ENCODE data around the gene SORCS3. TPM values are rescaled to one million over a fixed set of nuclear protein-coding genes. Genes with fewer than 3 reads are reported as not detected.

Gene SORCS3
- polyA plus RNA-seq, 1 donor (not counting 4 experiments of a cell fraction or from before 2014, with no cell fraction given) = not detected

- H3K9me1 ChIP-seq (ENCODE audit: control insufficient read depth, extremely low read depth, insufficient read depth, low read length) = no peaks in the 10 kb centered on the region
- no peaks in the 10 kb centered on the region for H3K27me3 ChIP-seq (ENCODE audit: control insufficient read depth, extremely low read depth, insufficient read depth, low read length)
- no peaks in the 10 kb centered on the region for H3K36me3 ChIP-seq (ENCODE audit: control insufficient read depth in 2 of 2, extremely low read depth in 1 of 2, insufficient read depth in 2 of 2, low read length in 2 of 2)
- FAIRE-seq = no peak
- no peak for TF ChIP-seq EZH2 (IDR thresholded peaks at IDR 0.05; ENCODE audit: low read length)
- no peak for TF ChIP-seq CTCF (optimal IDR thresholded peaks at IDR 0.05 in 1 of 3, IDR thresholded peaks at IDR 0.05 in 1 of 3, conservative IDR thresholded peaks at IDR 0.05 in 1 of 3; ENCODE audit: extremely low read depth in 1 of 3, insufficient read depth in 2 of 3, low read length in 3 of 3)
- dilution Hi-C loops (cut with MboI; ENCODE audit: extremely low pct_ligation_motif_present, low sequenced_read_pairs) = no loop called here
- no peak overlapping the region for H3K27ac ChIP-seq (ENCODE audit: control insufficient read depth, insufficient read depth, low read length)
- no peaks in the 10 kb centered on the region for H3K4me1 ChIP-seq (ENCODE audit: control insufficient read depth, extremely low read depth, insufficient read depth, low read length)
- H4K20me1 ChIP-seq (ENCODE audit: control insufficient read depth, extremely low read depth, insufficient read depth, low read length) = no peaks in the 10 kb centered on the region
- no peak overlapping the region for H3K9ac ChIP-seq (ENCODE audit: control insufficient read depth, extremely low read depth, insufficient read depth, low read length)
- no peaks in the 10 kb centered on the region for H3K9me3 ChIP-seq (ENCODE audit: control insufficient read depth, low read depth, low read length)
- no peak for DNase-seq (ENCODE audit: low read depth, low spot score)
- no peak overlapping the region for H2AFZ ChIP-seq (ENCODE audit: control insufficient read depth, low read length)
- no peaks in the 10 kb centered on the region for H3K79me2 ChIP-seq (ENCODE audit: control insufficient read depth, insufficient read depth, low read length)
- H3K4me2 ChIP-seq (ENCODE audit: control insufficient read depth, extremely low read depth, insufficient read depth, low read depth, low read length) = no peak overlapping the region
- no peak overlapping the region for H3K4me3 ChIP-seq (ENCODE audit: control insufficient read depth in 2 of 3, extremely low read depth in 1 of 3, insufficient read depth in 2 of 3, low read depth in 1 of 3, low read length in 3 of 3)
Measured at GRCh38 chr10:104880624-104881398, 239.7 kb downstream of the SORCS3 start.

GRCh38 chr10:104881740-104882139 is 240.7 kb downstream of the SORCS3 start:
- TF ChIP-seq EZH2 (IDR thresholded peaks at IDR 0.05; ENCODE audit: low read length) (no peak), CTCF (optimal IDR thresholded peaks at IDR 0.05 in 1 of 3, IDR thresholded peaks at IDR 0.05 in 1 of 3, conservative IDR thresholded peaks at IDR 0.05 in 1 of 3; ENCODE audit: extremely low read depth in 1 of 3, insufficient read depth in 2 of 3, low read length in 3 of 3) (no peak)
- no peaks in the 10 kb centered on the region for H4K20me1 ChIP-seq (ENCODE audit: control insufficient read depth, extremely low read depth, insufficient read depth, low read length)
- dilution Hi-C loops (cut with MboI; ENCODE audit: extremely low pct_ligation_motif_present, low sequenced_read_pairs) = no loop called here
- no peaks in the 10 kb centered on the region for H3K27me3 ChIP-seq (ENCODE audit: control insufficient read depth, extremely low read depth, insufficient read depth, low read length)
- no peak overlapping the region for H3K4me2 ChIP-seq (ENCODE audit: control insufficient read depth, extremely low read depth, insufficient read depth, low read depth, low read length)
- H3K4me1 ChIP-seq (ENCODE audit: control insufficient read depth, extremely low read depth, insufficient read depth, low read length) = no peaks in the 10 kb centered on the region
- no peak overlapping the region for H2AFZ ChIP-seq (ENCODE audit: control insufficient read depth, low read length)
- H3K9ac ChIP-seq (ENCODE audit: control insufficient read depth, extremely low read depth, insufficient read depth, low read length) = no peak overlapping the region
- no peak overlapping the region for H3K4me3 ChIP-seq (ENCODE audit: control insufficient read depth in 2 of 3, extremely low read depth in 1 of 3, insufficient read depth in 2 of 3, low read depth in 1 of 3, low read length in 3 of 3)
- FAIRE-seq = no peak
- no peaks in the 10 kb centered on the region for H3K9me1 ChIP-seq (ENCODE audit: control insufficient read depth, extremely low read depth, insufficient read depth, low read length)
- no peaks in the 10 kb centered on the region for H3K79me2 ChIP-seq (ENCODE audit: control insufficient read depth, insufficient read depth, low read length)
- H3K27ac ChIP-seq (ENCODE audit: control insufficient read depth, insufficient read depth, low read length) = no peak overlapping the region
- DNase-seq (ENCODE audit: low read depth, low spot score) = no peak
- H3K36me3 ChIP-seq (ENCODE audit: control insufficient read depth in 2 of 2, extremely low read depth in 1 of 2, insufficient read depth in 2 of 2, low read length in 2 of 2) = no peaks in the 10 kb centered on the region
- H3K9me3 ChIP-seq (ENCODE audit: control insufficient read depth, low read depth, low read length) = no peaks in the 10 kb centered on the region
